Cerebellar cortex (tissue), 1 donor: Measurements from ENCODE around the gene DNM3.
A peak's percentile ranks its signal among the peaks of the same experiment; 100 is the strongest.

Experiments
- DNase-seq: peaks from one replicate; pipeline ENCODE4 v3.0.0-alpha.2; 2015; ENCODE audit warnings: low spot score

Gene DNM3

DNA sequence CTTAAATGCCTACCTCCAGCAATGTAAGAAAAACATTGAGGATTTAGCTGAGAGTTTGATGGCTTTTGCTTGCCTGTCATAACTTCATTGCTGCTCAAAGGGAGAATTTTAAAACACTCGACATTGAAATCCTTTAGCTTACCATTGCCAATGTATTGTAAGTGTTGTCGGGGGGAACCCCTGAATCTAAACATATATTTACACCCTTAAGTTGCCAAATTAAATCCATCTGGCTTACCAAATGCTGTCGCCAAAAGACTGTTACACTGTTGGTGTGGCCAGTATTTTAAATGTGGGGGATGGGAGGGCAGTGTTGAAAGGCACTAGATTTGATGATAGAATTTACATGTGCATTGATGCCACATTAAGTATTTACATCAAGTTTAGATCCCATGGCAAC lies 554.3 kb downstream of the DNM3 start:
- DNase-seq: no peak

DNA sequence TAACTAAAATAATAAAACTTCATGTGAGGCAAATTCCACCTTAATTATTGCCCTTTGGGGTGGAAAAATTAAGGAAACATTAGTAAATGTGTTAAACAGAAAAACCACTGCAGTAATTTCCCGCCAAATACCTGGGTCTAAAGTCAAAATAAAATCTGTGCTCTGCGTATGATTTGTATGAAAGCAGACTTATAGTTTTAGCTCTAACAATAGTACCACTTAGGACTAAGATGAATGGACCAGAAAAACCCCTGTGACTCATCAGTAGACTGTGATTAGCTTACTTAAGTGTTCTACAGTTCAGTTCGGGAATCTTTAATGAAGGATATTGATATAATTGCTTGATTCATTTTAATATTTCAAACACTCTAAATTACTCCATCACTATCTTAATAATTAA lies 555.9 kb downstream of the DNM3 start:
- DNase-seq: no peak

DNA sequence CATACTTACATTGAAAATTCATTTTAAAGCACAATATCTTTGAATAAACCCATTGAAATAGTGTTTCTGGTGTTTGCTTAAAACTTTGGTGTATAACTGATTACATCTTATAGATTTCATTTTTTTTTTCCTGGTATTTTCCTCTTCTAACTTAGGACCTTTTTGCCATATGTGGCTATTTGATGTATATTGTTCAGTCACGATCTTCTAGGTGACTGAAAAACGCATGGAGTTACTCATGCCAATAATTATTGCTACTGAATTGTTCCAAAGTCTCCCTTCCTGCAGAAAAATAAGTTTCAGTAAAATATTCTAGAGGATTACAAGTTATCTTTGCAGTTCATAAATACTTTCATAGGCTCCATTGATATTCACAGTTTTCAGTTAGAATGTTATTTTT lies 556.3 kb downstream of the DNM3 start:
- DNase-seq: no peak

DNA sequence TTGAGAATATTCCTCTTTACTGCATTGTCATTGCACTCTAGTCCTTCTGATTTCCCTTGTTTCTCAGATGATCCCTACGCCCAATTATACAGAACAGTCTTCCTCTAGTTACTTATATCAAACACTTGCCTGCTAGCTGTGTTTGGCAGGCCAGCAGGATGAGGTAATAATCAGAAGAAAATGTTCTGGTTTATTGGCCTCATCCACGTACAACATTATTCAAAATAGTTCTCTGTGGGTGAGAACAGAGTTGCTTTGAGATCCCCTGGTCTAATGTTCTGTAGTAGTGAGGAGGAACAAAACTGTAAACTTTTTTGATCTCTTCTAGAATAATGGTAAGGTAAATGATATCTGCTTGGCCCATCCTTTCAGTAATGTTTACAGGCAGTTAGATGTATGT lies 556.9 kb downstream of the DNM3 start:
- DNase-seq: no peak

DNA sequence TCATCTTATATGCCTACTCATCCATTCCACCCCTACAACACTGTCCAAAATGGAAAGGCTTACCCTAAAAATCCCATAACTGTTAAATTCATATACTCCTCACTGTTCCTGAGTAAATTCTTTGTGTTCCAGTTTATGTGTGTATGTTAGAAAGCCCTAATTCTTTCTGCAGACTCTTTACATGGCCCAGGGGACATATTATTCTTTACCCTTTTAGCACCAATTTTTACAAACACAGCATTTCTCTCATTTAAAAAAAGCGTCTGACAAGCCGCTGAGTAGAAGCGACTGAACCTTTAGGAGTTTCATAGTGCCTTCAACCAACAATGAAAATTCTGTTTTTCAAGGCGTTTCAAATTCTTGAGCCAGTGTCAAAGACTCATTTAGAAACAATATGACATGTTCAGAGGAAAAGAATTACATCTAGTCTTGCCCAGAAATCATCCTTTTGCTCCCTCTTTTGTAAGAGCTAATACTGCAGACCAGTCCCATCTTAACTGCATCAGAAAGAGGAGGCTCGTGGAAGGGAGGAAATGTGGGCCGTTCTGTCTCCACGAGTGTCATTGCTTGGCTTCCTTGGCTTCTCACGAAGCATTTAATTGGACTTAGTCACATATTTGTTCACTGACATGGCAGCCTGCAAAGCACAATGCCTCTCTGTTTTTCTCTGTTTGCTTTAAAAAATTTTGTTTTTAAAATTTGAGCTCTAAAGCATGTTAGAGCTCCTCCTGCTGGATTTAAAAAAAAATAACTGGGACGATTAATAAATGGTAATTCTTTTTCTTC lies 557.9 kb downstream of the DNM3 start:
- peak; percentile 87 for DNase-seq

DNA sequence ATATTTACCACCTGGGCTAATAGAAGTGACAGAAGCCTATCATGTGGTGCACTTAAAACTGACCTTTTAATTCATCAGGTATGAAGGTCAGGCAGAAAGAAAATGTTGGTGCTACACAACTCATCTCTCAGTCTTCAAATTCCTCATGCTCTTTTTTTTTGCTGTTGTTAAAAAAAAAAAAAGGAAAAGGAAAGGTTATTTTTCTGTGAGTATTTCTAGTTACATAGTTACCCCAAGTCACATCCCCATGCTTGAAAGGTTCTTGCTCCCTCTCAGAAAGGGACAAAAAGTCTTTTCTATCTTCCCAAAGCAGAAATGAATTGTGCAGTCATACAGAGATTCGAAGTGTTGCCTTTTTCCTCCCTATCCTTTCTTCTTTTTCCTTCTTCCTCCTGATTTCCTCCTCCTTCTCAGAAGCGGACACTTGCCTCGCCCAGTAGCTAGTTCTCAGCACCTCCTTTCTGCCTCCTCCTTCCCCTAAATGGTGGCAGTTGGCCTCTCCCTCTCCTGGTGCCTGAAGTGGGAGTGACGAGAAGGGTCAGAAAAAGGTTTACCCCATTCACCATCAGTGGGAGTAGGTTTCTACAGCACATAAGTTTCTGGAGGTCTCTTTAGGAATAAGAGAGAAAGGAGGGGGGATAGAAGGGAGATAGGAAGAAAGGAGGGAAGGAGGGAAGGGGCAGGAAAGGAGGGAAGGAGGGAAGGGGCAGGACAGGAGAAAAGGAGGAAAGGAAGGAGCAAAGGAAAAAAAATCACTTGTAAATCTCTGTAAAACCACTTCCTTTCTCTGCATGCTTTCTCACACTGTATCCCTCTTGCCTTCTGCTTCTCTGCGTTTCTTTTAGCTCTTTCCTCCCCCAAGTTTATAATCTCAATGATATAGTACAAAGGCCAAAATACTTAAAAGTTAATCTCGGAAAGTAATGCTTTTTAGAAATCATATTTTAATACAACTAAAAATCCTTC lies 558.7 kb downstream of the DNM3 start:
- DNase-seq: peak; percentile 75

DNA sequence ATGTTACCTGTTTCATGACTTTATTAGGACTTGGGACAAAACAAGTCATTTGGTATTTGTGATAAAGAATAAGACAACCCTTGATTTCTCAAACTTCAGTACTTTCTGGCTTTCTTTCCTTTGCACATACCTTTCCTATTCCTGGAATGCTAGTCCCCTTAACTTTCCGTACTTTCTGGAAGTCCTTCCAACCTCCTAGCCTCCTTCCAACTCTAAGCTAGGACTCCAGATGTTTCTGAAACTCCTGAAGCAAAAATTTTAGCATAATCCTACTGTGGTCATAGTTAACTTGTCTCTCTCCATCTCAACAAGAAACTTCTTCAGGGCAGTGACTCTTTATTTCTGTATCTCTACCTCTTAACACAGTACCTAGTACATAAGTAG lies 559.4 kb downstream of the DNM3 start:
- DNase-seq: no peak

DNA sequence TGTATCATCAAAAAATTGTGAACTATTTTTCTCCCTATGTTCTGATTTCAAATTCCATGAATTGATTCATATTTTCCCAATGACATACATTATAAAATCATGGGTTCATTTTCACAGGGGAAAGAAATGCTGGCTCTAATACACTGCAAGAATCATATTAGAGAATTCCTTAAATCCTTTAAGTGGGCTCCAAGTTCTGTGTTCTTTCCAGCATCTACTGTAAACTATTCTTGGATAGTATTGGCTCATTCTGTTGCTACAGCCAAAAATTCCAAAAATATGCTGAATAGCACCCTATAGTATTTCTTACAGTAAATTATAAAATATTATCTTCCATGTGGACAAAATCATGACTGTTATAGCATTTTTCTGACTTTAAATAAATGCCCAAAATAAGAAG lies 560.2 kb downstream of the DNM3 start:
- no peak for DNase-seq

DNA sequence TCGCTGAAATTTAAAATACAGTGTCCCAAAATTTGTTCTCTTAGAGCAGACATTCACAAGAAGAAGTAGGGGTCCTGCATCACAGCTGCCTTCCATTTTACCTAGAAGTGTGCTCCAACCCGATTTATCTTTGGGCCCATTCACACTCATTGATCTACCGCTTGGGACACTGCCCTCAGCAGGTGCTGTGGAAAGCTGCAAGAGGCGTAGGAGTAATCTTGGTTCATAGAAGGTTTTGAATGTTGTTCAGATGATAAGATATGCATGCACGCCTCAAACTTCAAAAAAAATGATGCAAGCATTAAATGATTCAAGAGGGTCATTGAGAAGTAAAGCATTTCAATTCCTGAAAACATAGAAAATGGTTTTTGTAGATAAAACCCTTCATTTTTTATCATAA lies 560.6 kb downstream of the DNM3 start:
- DNase-seq: peak; percentile 62

DNA sequence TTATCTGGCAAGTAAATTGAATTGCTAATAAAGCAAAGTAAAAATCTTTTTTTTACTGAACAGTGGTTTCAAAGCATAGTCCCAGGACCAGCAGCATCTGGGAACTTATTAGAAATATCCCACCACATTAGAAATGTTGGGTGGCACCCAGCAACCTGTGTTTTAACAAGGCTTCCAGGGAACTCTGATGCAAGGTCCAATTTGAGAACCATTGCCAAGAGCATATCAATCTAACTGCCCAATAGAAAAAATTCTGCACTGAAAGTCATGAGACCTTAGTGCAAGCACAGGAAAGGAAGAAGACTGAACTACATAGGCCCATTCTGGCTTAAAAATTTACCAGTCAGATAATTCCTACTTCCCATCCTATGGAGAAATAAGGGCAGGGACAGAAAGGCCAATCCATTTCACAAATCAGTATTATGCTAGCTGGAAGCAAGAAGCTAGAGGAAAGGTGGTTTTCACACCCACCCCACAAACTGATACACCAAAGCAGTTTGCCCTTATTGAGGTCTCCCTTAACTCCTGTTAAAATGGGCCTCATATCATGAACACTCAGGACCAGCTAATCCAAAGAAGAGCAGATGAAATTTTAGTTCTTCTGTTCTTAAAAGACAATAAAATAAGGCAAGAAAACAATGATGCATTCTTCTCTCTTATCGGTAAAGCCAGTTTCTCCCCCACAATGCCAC lies 561.7 kb downstream of the DNM3 start:
- DNase-seq: no peak

DNA sequence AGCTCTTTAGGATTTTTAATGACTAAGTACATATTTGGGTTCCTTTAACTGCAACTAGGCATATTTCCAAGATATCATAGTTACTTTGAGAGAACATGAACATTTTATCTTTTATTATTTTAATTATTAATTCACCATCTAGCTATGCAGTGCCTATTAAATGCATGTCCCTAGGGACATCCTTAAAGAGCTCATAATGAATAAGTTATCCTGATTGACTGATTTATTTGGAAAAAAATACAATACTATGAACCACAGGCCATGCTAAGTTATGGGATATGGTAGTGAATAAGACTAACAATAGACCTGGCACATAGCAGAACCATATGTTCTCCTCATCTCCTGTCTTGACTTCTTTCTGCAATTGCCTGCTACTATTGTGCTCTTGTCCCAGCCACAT lies 562.8 kb downstream of the DNM3 start:
- DNase-seq: no peak

DNA sequence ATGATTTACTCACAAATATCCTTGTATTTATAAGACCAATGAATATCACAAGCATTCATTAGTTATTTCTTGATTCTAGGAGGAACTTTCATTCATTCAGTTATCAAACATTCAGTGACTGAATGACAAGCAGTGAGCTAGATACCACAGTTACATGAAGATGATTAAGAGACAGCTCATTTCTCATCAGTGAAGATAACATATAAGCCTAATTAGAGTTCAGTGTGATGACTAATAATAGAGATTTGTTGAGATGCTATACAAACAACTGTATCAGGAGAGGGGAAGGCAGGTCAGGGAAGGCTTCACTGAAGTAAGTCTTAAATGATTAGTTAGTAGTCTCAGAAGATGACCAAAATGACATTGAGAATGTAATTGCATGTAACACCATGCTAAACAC lies 564.6 kb downstream of the DNM3 start:
- no peak for DNase-seq

DNA sequence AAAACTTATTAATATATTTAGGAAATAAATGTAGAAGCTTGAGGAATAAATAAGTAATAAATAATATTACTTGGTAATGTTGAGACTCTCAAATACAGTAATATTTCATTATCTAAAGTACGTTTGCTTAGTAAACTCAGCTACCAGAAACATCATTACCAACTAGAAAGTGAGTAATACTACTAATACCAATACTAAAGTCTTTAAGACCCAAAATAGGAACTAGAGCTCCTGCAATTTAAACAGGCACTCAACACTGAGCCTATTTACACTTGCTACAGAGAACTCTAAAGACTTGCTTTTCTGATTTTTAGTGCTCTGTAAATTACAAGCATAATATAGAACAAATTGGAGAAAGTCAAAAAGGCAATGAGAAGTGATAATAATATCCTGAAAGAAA lies 565.7 kb downstream of the DNM3 start:
- DNase-seq: no peak

DNA sequence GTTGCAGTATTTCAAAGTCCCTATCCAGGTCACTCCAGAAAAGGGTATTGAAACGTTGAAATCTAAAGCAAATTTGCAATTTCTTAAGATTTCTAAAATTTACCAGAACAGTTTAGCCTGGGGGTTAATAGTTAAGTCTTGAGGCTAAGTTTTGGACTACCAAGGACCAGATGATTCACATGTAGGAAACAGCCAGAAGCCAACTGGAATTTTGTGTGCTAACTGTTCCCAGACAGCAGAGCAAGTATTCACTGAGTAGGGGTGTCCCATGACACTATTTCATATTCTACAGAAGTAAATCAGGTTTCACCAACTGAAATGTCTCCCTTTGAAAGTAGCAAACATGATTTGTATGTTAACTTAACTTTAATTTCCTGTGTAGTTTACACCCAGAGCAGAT lies 567.7 kb downstream of the DNM3 start:
- DNase-seq: no peak

DNA sequence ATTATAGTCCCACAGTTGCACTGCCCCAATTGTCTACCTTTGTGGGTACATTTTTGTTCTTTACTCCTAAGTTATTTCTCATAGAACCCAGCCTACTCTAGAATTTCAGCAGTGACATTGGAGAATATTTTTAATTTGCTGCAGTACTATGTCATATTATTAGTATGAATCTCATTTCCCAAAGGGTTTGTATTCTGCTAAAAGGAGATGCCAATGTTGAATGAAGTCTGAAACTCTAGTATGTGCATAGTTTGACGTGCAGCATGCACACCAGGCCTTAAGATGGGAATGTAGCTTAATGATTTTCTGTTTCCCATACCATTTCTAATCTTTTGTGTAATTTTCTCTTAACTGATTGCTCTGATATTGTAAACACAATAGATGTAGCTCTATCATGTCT lies 568.7 kb downstream of the DNM3 start:
- no peak for DNase-seq

DNA sequence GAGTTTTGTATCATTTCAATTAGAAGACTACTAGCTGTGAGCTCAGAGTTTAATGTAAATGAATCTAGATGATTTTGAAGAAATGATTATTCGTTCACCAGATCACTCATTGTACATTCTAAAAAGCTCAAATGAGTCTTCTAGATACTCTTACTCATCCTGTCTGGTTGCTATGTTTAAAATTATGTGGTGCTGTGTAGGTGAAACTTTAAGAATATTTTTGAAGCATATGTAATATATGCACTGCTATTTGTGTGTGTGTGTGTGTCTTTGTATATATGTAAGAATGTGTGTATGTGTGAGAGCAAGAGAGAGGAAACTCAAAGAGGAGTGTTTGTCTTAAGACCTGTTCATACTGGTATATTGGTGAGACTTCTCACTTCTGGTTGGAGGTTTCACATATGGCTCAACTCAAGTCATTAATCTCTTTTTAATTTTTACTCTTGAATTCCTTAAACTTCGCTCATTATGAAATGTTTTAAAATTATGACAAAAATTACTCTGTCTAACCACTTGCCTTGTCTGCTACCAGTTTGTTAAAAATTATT lies 570.6 kb downstream of the DNM3 start:
- no peak for DNase-seq

DNA sequence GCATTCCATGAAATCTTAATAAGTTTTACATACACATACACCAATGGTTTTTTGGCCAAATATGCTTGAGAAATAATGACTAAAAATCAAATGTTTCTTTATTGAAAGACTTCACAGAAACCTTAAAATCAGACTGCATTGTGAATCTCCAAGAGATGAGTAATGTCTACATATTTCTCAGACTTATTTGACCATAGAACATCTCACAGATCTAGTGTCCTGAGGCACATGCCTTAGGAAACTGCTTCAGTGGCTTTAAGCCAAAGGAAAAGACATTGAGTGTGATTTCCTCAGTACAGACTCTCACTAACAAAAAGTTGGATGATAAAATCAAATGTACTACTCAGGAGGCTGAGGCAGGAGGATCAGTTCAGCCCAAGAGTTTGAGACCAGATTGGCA lies 573.0 kb downstream of the DNM3 start:
- no peak for DNase-seq

DNA sequence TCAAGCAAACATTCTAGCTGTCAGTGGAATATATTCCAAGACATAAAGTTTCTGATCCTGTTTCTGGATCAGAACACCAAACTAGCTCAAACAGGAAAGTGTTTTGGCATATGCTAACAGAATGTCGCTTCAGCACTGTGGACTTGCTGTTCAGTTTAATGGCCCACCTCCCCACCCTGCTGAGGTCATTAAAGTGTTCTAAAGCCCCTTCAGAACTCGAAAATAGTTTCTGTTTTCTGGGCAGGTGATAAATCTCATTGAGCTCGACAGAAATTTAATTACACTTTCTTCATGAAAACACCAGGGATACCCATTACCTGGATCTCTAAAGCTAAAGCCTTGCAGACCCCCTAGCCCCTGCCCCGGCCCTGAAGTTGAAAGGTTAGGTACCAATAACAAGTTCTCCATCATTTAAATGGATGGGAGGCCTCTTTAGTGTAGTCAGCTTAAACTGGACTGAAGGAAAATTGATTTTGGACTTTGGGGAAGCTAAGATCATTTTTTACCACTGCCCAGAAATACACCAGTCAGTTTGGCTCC lies 575.3 kb downstream of the DNM3 start:
- DNase-seq: peak; percentile 88

DNA sequence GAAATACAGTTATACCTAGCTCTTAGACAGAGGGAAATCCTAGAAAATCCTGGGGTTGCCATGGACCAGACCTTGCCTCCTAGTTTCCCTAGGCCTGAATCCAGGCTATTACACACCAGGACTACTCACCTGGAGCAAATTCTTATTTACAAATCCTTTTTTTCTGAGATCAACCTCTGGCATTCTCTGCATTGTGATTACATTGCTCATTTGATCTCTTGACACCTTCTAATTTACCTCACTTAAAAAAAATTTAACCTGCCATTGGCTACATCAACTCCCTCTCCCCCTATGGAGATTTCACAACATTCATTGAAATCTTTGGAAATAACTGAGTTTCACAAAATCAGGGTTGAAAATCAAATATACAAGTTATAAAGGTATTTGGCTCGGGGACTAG lies 576.3 kb downstream of the DNM3 start:
- DNase-seq: peak; percentile 87

DNA sequence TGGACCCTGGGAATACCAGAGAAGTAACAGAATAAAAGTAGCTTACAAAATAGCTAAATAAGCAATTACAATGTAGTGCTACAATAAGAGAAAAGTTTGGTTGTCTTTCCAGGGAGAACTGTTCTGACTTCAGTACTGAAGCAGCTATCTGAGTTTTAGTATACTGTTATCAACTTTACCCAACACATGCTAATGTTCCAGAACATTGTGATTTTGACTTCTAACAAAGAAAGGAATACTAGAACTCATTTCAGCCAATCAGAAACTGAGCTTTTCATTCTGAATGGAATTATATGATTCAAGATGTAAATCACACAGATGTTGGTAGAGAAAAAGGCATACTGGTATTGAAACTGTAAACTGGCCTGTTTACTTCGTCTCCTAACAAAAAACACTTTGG lies 579.1 kb downstream of the DNM3 start, which contains the start of gene C1orf105:
Gene C1orf105 (plus strand): TSS at position 301 of the 400 bp plus-strand sequence. CDS start 201 bp downstream, outside the sequence.
- no peak for DNase-seq

DNA sequence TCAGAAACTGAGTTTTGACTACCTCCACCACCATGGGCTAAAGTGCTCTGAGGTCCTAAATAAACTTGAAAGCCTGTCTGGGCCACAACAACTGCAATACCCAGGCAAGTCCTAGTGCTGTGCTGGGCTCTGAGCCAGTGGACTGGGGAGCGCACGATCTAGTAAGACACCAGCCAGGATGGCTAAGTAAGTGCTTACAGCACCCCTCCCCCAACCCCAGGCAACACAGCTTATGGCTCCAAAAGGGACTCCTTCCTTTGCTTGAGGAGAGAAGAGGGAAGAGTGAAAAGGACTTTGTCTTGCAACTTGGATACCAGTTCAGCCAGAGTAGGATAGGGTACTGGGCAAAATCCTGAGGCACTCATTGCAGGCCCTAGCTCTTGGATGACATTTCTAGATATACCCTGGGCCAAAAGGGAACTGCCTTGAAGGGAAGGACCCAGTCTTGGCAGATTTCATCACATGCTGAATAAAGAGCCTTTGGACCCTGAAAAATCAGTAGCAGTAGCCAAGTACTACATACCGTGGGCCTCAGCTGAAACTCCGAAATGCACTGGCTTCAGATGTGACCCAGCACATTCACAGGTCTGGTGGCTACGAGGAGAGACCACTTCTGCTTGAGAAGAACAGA lies 580.8 kb downstream of the DNM3 start:
- DNase-seq: no peak
